SHP77 (cell line): ENCODE results near the gene ENKUR.
"Not testable (repeated sequence)": the region's sequence is repeated elsewhere in the genome, so short reads cannot be mapped to it uniquely, and the experiment has no call there.

Experiments used
- DNase-seq, 2 experiments: peaks; one replicate each; lab custom pipeline; 2025; lab: John Stamatoyannopoulos, UW

Gene ENKUR

GRCh38 chr10:25023278-25023677, 7.3 kb upstream of the ENKUR start:
- no peak for DNase-seq

- DNase-seq, result no peak
Observed at GRCh38 chr10:25018703-25019102, 2.7 kb upstream of the ENKUR start.

GRCh38 chr10:25017661-25018060, 1.7 kb upstream of the ENKUR start:
- no peak for DNase-seq

- DNase-seq, result peak; percentile 25 to 38
Observed at GRCh38 chr10:25017154-25017590, 1.2 kb upstream of the ENKUR start.

- peak; percentile 97 to 98 for DNase-seq
Observed at GRCh38 chr10:25016376-25017153, 607 bp upstream of the ENKUR start, which contains the start of gene THNSL1. Gene THNSL1, plus strand, starts transcription at chr10:25016612. Its CDS starts 6,612 bp downstream, at chr10:25023224.

- no peak for DNase-seq
Observed at GRCh38 chr10:25014579-25014978, 1.4 kb downstream of the ENKUR start.

- not testable (repeated sequence) for DNase-seq
Observed at GRCh38 chr10:25011591-25011990, 4.4 kb downstream of the ENKUR start.

GRCh38 chr10:24998044-24998443, 17.9 kb downstream of the ENKUR start:
- DNase-seq, result no peak

- no peak for DNase-seq
Observed at GRCh38 chr10:24995072-24995471, 20.9 kb downstream of the ENKUR start.

GRCh38 chr10:24993237-24993958, 22.6 kb downstream of the ENKUR start:
- DNase-seq, result no peak

GRCh38 chr10:24992512-24993133, 23.3 kb downstream of the ENKUR start:
- DNase-seq, result no peak

- DNase-seq, result no peak
Observed at GRCh38 chr10:24991298-24991697, 24.7 kb downstream of the ENKUR start.

GRCh38 chr10:24989867-24990266, 26.1 kb downstream of the ENKUR start:
- DNase-seq, result no peak

- no peak for DNase-seq
Observed at GRCh38 chr10:24988831-24989640, 26.9 kb downstream of the ENKUR start.

GRCh38 chr10:24984906-24985305, 31.1 kb downstream of the ENKUR start:
- DNase-seq, result no peak

- no peak for DNase-seq
Observed at GRCh38 chr10:24983946-24984345, 32.0 kb downstream of the ENKUR start.

- no peak for DNase-seq
Observed at GRCh38 chr10:24983130-24983529, 32.8 kb downstream of the ENKUR start.

GRCh38 chr10:24982319-24983112, 33.4 kb downstream of the ENKUR start:
- DNase-seq, result no peak

- DNase-seq, result no peak
Observed at GRCh38 chr10:24981161-24981710, 34.7 kb downstream of the ENKUR start.

GRCh38 chr10:24979685-24980084, 36.3 kb downstream of the ENKUR start:
- DNase-seq, result no peak

- no peak for DNase-seq
Observed at GRCh38 chr10:24974976-24975375, 41.0 kb downstream of the ENKUR start.
